K562 (cell line): ENCODE data around the gene TMPRSS5. TPM values are rescaled to one million over a fixed set of nuclear protein-coding genes. Genes with fewer than 3 reads are reported as not detected.

Experiments used
- ARID1B ChIP-seq: fragments of 450-650 bp; IDR thresholded peaks from 2 replicates; pipeline ENCODE4 v1.6.1; 2016; ENCODE audit warnings: antibody characterized with exemption, mild to moderate bottlenecking, inconsistent platforms
- BCLAF1 ChIP-seq, 2 experiments: fragments of 450-650 bp in 1 of 2; IDR thresholded peaks; 2 replicates each; pipeline ENCODE4 v1.6.1; 2011 to 2017; ENCODE audit warnings: low read depth in 2 of 2, antibody characterized with exemption in 1 of 2, borderline replicate concordance in 1 of 2, low read length in 1 of 2, mild to moderate bottlenecking in 1 of 2, mixed read lengths in 1 of 2; ENCODE audit not compliant: control insufficient read depth in 1 of 2
- CBFA2T3 ChIP-seq: fragments of 450-650 bp; IDR thresholded peaks from 2 replicates; pipeline ENCODE4 v1.6.1; 2017
- CCNT2 ChIP-seq: IDR thresholded peaks from 2 replicates; pipeline ENCODE4 v1.6.1; 2011; ENCODE audit warnings: borderline replicate concordance, low read depth, mild to moderate bottlenecking, moderate library complexity, mixed read lengths, low read length; ENCODE audit not compliant: insufficient read length; ENCODE audit errors: extremely low read depth
- CTCF ChIP-seq, 3 experiments: IDR thresholded peaks in 2 of 3; conservative IDR thresholded peaks in 1 of 3; 2 replicates each; pipeline ENCODE4 v1.5.1; 2011 to 2012; ENCODE audit warnings: low read length in 3 of 3, mild to moderate bottlenecking in 3 of 3, control low read depth in 2 of 3, improper control_type of control experiment in 1 of 3, inconsistent platforms in 1 of 3, low read depth in 1 of 3, mixed read lengths in 1 of 3, moderate library complexity in 1 of 3; ENCODE audit not compliant: insufficient read depth in 2 of 3
- FOXK2 ChIP-seq, 2 experiments: fragments of 450-650 bp; IDR thresholded peaks in 1 of 2; conservative IDR thresholded peaks in 1 of 2; 2 replicates each; pipeline ENCODE4 v1.6.1; 2016; ENCODE audit warnings: low read depth in 2 of 2, mild to moderate bottlenecking in 1 of 2
- MXI1 ChIP-seq: IDR thresholded peaks from 2 replicates; pipeline ENCODE4 v1.6.1; 2011; ENCODE audit warnings: low read depth, mild to moderate bottlenecking, improper control_type of control experiment, low read length
- NFIC ChIP-seq: fragments of 450-650 bp; IDR thresholded peaks from 2 replicates; pipeline ENCODE4 v1.6.1; 2017; ENCODE audit warnings: mild to moderate bottlenecking, inconsistent platforms
- NR3C1 ChIP-seq: sonication (generic); formaldehyde crosslinking; IDR thresholded peaks from 2 replicates; pipeline ENCODE4 v1.8.1; 2022; ENCODE audit warnings: missing genetic modification reagents
- ZNF311 ChIP-seq: fragments of 250-450 bp; sonication (Bioruptor Pico); IDR thresholded peaks from 2 replicates; pipeline ENCODE4 v1.4.0; 2020; ENCODE audit warnings: mild to moderate bottlenecking, moderate library complexity
- polyA plus RNA-seq, 8 experiments: library from polyadenylated mRNA; depleted of rRNA in 4 of 8; stranded (reverse) in 5 of 8; unstranded in 3 of 8; fragments of >200 nt; fragmentation: Nextera tagmentation in 2 of 8; fragmentation: Illumina TruSeq in 1 of 8; extraction: Ambion mirVana in 2 of 8; extraction: Trizol in 1 of 8; gene quantifications; 2 replicates each; pipeline versions ENCODE4 v1.2.1 to v1.2.3, GENCODE V29; 2011 to 2014; ENCODE audit warnings: inconsistent platforms in 1 of 8, missing spikeins in 1 of 8
- total RNA-seq, 7 experiments: library from RNA; depleted of rRNA in 6 of 7; stranded (reverse); fragments of >200 nt in 6 of 7; fragmentation: Illumina TruSeq in 2 of 7; extraction: Trizol in 2 of 7; gene quantifications; 2 replicates each; pipeline versions ENCODE4 v1.2.1 to v1.2.3, GENCODE V29; 2011 to 2021; ENCODE audit warnings: low replicate concordance in 1 of 7
- TF ChIP-seq, protein P1 (sequence below): fragments of 450-650 bp; IDR thresholded peaks from 2 replicates; pipeline ENCODE4 v1.6.1; 2018; ENCODE audit warnings: mild to moderate bottlenecking, low read depth; ENCODE audit not compliant: partially characterized antibody

The TMPRSS5 gene
- total and polyA plus RNA-seq, 9 of the 15 experiments (the other 6 are each of a cell fraction or from before 2014, with no cell fraction given): 0.07 to 0.49 (median 0.17) TPM; not detected in 1

DNA sequence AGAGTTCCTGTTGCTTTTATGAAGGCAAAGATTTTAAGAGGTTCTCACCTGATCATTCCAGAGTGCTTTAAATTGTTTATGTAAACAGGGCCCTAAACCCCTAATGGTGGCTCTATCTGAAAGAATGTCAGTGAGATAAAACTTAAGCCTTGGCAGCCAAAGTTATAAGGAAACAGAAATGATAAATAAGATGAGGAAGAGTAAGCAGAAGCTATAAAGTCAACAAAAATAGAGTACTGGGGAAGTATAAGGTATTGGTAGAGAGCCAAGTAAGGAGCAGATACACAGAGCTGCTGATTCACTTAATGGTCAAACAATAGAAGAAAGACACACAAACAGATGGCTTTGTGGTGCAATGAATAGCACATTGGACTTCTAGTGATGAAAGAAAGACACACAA is 37.9 kb downstream of the TMPRSS5 start (continued):
- TF ChIP-seq CTCF (IDR thresholded peaks at IDR 0.05 in 2 of 3, conservative IDR thresholded peaks at IDR 0.05 in 1 of 3; ENCODE audit: insufficient read depth in 2 of 3, low read depth in 1 of 3, low read length in 3 of 3): peak in 1 of 3 experiments; percentile 24; a peak in 2 of 6 replicates
- peak; percentile 35 for TF ChIP-seq CCNT2
- peak; percentile 52 to 54; a peak in 3 of 4 replicates for TF ChIP-seq FOXK2 (conservative IDR thresholded peaks at IDR 0.05 in 1 of 2, IDR thresholded peaks at IDR 0.05 in 1 of 2; ENCODE audit: low read depth in 2 of 2)
- TF ChIP-seq NFIC: peak; percentile 77
- TF ChIP-seq, protein P1, sequence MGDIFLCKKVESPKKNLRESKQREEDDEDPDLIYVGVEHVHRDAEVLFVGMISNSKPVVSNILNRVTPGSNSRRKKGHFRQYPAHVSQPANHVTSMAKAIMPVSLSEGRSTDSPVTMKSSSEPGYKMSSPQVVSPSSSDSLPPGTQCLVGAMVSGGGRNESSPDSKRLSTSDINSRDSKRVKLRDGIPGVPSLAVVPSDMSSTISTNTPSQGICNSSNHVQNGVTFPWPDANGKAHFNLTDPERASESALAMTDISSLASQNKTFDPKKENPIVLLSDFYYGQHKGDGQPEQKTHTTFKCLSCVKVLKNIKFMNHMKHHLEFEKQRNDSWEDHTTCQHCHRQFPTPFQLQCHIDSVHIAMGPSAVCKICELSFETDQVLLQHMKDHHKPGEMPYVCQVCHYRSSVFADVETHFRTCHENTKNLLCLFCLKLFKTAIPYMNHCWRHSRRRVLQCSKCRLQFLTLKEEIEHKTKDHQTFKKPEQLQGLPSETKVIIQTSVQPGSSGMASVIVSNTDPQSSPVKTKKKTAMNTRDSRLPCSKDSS: no peak
- 0 out of 2 replicates have a peak, but pooled peaks have one; percentile 2 for TF ChIP-seq CBFA2T3
- TF ChIP-seq ARID1B: peak; percentile 27; the same call in 1 of the 2 replicates
- 0 out of 2 replicates have a peak, but pooled peaks have one; percentile 30 for TF ChIP-seq ZNF311
- no peak for TF ChIP-seq MXI1
- TF ChIP-seq NR3C1 (CRISPR knock-in tag): no peak
- no peak for TF ChIP-seq BCLAF1 (IDR thresholded peaks at IDR 0.05; ENCODE audit: borderline replicate concordance in 1 of 2, control insufficient read depth in 1 of 2, low read depth in 2 of 2, low read length in 1 of 2)
- TF ChIP-seq, all 486 proteins: peak for 18
